Measurements from ENCODE around the gene NPAS3.

Gene NPAS3

GRCh38 chr14:33504246-33505099, 565.8 kb downstream of the NPAS3 start:
- in situ Hi-C loops (cut with MboI; ENCODE audit: low sequenced_read_pairs) = no loop called here

GRCh38 chr14:33505266-33505962, 566.7 kb downstream of the NPAS3 start:
- in situ Hi-C loops (cut with MboI; ENCODE audit: low sequenced_read_pairs) = no loop called here

- in situ Hi-C loops (cut with MboI; ENCODE audit: low sequenced_read_pairs) = no loop called here
These were observed 567.3 kb downstream of the NPAS3 start for GRCh38 chr14:33505963-33506329.

GRCh38 chr14:33508126-33509062, 569.7 kb downstream of the NPAS3 start:
- in situ Hi-C loops (cut with MboI; ENCODE audit: low sequenced_read_pairs) = no loop called here

- in situ Hi-C loops (cut with MboI; ENCODE audit: low sequenced_read_pairs) = no loop called here
These were observed 570.8 kb downstream of the NPAS3 start for GRCh38 chr14:33509454-33509853.

- in situ Hi-C loops (cut with MboI; ENCODE audit: low sequenced_read_pairs) = no loop called here
These were observed 571.4 kb downstream of the NPAS3 start for GRCh38 chr14:33510063-33510481.

GRCh38 chr14:33510991-33511390, 572.3 kb downstream of the NPAS3 start:
- in situ Hi-C loops (cut with MboI; ENCODE audit: low sequenced_read_pairs) = no loop called here

- in situ Hi-C loops (cut with MboI; ENCODE audit: low sequenced_read_pairs) = no loop called here
These were observed 573.4 kb downstream of the NPAS3 start for GRCh38 chr14:33511851-33512640.

GRCh38 chr14:33515441-33515840, 576.8 kb downstream of the NPAS3 start:
- in situ Hi-C loops (cut with MboI; ENCODE audit: low sequenced_read_pairs) = no loop called here

GRCh38 chr14:33515899-33516298, 577.2 kb downstream of the NPAS3 start:
- in situ Hi-C loops (cut with MboI; ENCODE audit: low sequenced_read_pairs) = no loop called here

GRCh38 chr14:33516898-33517436, 578.3 kb downstream of the NPAS3 start:
- in situ Hi-C loops (cut with MboI; ENCODE audit: low sequenced_read_pairs) = no loop called here

GRCh38 chr14:33521192-33521591, 582.5 kb downstream of the NPAS3 start:
- in situ Hi-C loops (cut with MboI; ENCODE audit: low sequenced_read_pairs) = no loop called here

GRCh38 chr14:33524244-33524643, 585.6 kb downstream of the NPAS3 start:
- in situ Hi-C loops (cut with MboI; ENCODE audit: low sequenced_read_pairs) = no loop called here

- in situ Hi-C loops (cut with MboI; ENCODE audit: low sequenced_read_pairs) = no loop called here
These were observed 586.9 kb downstream of the NPAS3 start for GRCh38 chr14:33525626-33526025.

GRCh38 chr14:33527023-33527634, 588.5 kb downstream of the NPAS3 start:
- in situ Hi-C loops (cut with MboI; ENCODE audit: low sequenced_read_pairs) = no loop called here

- in situ Hi-C loops (cut with MboI; ENCODE audit: low sequenced_read_pairs) = no loop called here
These were observed 590.0 kb downstream of the NPAS3 start for GRCh38 chr14:33528655-33529054.

GRCh38 chr14:33529787-33530757, 591.4 kb downstream of the NPAS3 start:
- in situ Hi-C loops (cut with MboI; ENCODE audit: low sequenced_read_pairs) = no loop called here

GRCh38 chr14:33532553-33532952, 593.9 kb downstream of the NPAS3 start:
- in situ Hi-C loops (cut with MboI; ENCODE audit: low sequenced_read_pairs) = no loop called here

- in situ Hi-C loops (cut with MboI; ENCODE audit: low sequenced_read_pairs) = no loop called here
These were observed 595.4 kb downstream of the NPAS3 start for GRCh38 chr14:33534104-33534503.
